Measurements from ENCODE around the gene CFAP46.

Gene CFAP46

GRCh38 chr10:132790934-132791829 lies 151.2 kb downstream of the CFAP46 start:
- no peak for DNase-seq (ENCODE audit: low read depth, low spot score)

DNA sequence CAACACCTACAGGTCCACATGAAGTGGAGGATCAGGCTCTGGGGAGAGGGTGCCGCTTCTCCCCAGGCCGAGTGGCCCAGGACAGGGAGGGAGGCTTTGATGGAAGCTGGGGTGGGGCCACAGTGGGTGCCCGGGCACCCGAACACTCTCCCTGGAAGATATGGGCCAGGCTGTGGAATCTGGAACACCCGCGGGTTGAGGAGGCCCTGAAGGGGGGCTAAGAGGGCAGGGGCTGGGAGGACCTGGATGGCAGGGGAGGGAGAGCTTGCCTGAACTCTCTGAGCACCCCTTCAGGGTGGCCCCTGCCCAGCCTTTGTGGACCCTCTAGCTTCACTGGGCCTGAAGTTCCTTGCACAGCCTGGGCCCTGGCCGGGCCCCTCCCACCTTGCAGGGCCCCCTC lies 151.9 kb downstream of the CFAP46 start:
- no peak for DNase-seq (ENCODE audit: low read depth, low spot score)

DNA sequence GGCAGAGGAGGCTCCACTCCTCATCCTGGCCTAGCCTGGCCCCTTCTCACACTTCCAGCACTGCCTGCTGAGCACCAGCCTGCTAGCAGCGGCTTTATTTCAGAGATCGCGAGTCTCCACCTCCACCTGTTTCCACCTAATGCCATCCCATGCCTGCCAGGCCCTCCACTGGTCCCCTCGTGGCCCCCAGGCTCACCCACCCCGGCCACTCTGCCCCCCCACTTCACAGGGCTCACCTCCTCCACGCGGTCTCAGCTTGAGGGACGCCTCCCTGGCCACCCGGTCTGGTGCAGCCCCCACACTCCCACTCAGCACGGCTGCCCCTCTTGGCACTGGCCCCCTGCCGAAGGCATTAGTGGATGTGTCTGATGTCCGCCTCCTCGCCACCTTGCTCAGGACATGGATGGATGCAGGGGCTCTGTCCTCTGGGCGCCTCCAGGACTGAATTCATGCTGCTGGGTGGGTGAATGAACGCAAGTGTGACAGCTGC lies 152.7 kb downstream of the CFAP46 start:
- DNase-seq (ENCODE audit: low read depth, low spot score) = no peak

- peak; percentile 51 for DNase-seq (ENCODE audit: low read depth, low spot score)
These were observed 153.5 kb downstream of the CFAP46 start for GRCh38 chr10:132788831-132789219.

- DNase-seq (ENCODE audit: low read depth, low spot score) = no peak
These were observed 154.1 kb downstream of the CFAP46 start for GRCh38 chr10:132788180-132788830.

DNA sequence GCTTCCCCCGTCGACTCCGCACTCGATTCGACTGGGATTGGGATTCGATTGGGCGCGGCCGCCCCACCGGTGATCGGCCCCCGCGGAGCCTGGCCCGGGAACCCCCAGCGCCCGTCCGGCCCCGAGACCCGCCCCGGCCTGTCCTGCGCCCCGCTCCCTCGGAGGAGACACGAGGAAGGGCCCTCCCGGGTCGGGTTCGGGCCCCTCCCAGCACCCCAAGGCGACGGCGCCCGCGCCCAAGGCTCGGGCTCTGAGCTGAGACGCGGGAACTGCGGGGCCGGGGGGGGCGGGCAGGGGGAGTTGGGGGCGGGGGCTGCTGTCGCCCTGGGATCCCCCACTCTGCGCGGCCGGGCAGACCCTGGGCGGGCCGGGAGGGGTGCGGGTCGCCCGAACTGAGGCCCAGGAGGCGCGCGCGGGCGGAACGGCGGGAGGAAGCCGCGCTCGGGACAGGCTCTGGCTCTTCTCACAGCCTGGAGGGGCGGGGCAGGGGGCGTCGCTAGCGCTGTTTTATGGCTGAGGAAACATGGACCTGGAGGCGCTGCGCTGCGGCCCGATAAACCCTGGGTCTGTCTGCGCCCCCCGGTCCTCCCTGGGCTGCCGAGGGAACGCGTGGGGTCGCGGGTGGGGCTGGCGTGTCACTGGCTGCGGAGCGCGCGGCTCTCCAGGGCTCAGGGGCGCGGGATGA lies 154.7 kb downstream of the CFAP46 start:
- peak; percentile 64 for DNase-seq (ENCODE audit: low read depth, low spot score)

- DNase-seq (ENCODE audit: low read depth, low spot score) = peak; percentile 45
These were observed 155.4 kb downstream of the CFAP46 start for GRCh38 chr10:132786884-132787494.

GRCh38 chr10:132786476-132786883 lies 155.9 kb downstream of the CFAP46 start:
- no peak for DNase-seq (ENCODE audit: low read depth, low spot score)

GRCh38 chr10:132785723-132786475 lies 156.5 kb downstream of the CFAP46 start, which contains the start of gene NKX6-2:
Gene NKX6-2, minus strand, starts transcription at chr10:132786147. Its CDS starts 199 bp downstream, at chr10:132785948.
- DNase-seq (ENCODE audit: low read depth, low spot score) = no peak

- no peak for DNase-seq (ENCODE audit: low read depth, low spot score)
These were observed 157.3 kb downstream of the CFAP46 start for GRCh38 chr10:132784866-132785722.

DNA sequence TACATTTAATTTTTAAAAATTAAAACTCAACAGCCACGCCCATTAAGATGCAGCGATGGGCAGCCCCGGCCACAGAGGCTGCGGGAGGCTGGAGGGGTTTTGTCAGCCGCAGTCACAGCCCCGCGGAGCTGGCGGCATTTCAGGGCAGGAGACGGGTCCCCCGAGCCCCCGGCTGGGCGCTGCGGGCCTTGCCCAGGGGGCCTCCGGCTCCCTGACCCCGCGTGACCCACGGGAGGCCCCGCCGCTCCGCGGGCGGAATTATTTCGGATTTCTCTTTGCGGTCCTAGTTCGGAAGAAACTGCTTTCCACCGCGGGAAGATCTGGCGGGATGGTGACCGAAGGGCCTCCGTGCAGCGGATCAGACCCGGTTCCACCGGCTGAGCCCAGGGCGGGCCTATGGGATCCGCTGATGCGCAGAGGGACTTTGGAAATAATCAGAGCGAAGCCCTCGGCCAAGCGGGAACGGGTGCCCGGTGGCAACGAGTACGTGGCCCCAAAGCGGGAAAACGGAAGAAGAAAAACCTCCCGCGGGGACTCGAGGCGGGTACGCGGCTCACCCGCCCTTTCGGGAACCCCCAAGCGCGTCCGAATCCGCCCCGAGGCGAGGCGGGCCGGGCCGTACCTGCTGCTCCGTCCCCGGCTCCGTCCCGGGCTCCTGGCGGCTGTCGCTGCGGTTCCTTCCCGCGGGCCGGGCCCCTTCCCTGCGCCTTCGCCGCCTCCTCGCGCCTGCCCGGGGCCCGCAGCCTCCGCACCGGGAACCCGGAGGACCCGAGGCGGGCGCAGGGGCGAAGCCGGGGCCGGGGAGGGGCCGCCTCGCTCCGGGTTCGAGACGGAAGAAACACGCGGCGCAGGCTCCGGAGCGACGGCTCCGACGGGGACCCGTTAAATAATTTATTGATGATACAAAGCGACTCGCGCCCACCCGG lies 158.2 kb downstream of the CFAP46 start:
- DNase-seq (ENCODE audit: low read depth, low spot score) = no peak

GRCh38 chr10:132783165-132783939 lies 159.0 kb downstream of the CFAP46 start:
- DNase-seq (ENCODE audit: low read depth, low spot score) = peak; percentile 55

DNA sequence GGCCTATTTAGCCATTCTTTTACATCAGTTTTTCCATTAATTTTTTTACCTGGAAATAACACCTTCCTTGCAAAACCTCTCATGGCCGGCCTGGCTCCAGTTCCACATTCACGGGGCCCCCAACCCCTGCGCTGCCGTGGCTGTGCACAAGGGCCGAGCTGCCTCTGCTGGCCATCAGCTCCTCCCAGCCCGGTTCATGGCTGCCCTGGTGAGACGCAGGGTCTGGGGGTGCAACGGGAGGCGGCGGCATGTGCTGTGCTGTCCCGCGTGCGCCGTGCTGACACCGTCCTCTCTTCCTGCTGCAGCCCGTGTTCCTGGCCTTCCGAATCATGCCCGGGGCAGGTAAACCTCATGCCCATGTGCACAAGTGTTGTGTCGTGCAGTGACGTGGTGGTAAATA lies 160.8 kb downstream of the CFAP46 start:
- no peak for DNase-seq (ENCODE audit: low read depth, low spot score)

DNA sequence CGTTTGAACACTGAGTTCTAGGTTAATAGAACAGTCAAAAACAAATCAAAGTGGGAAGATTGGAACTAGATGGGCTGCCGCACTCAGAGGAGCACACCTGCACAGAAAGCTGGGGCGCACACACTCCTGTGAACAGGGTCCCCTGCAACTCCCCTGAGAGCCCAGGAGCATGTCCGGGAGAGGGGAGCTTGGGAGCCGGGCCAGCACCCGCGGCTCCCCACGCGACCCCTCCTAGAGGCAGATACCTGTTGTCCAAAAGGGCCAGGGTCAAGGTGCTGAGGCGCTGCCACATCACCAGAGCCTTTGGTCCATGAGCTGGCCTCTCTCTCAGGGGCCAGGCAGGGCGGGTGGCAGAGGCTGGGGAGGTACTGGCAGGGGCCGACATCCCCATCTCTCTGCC lies 162.0 kb downstream of the CFAP46 start:
- DNase-seq (ENCODE audit: low read depth, low spot score) = no peak

GRCh38 chr10:132779549-132780294 lies 162.6 kb downstream of the CFAP46 start:
- DNase-seq (ENCODE audit: low read depth, low spot score) = no peak

GRCh38 chr10:132777441-132777840 lies 164.9 kb downstream of the CFAP46 start:
- no peak for DNase-seq (ENCODE audit: low read depth, low spot score)

- no peak for DNase-seq (ENCODE audit: low read depth, low spot score)
These were observed 165.5 kb downstream of the CFAP46 start for GRCh38 chr10:132776821-132777220.
